Pons (tissue), 1 donor: ENCODE measurements around the gene COL4A1.

Experiments
- DNase-seq: peaks from one replicate; pipeline ENCODE4 v3.0.0-alpha.2; 2016; ENCODE audit warnings: low spot score

The COL4A1 gene

GRCh38 chr13:110274687-110275086 is 32.3 kb downstream of the COL4A1 start:
- DNase-seq, result no peak

GRCh38 chr13:110273254-110273653 is 33.7 kb downstream of the COL4A1 start:
- DNase-seq, result no peak

GRCh38 chr13:110272651-110273050 is 34.3 kb downstream of the COL4A1 start:
- no peak for DNase-seq

GRCh38 chr13:110272227-110272626 is 34.7 kb downstream of the COL4A1 start:
- no peak for DNase-seq

GRCh38 chr13:110271313-110271712 is 35.6 kb downstream of the COL4A1 start:
- DNase-seq, result no peak

- no peak for DNase-seq
Measured at GRCh38 chr13:110270507-110270906, 36.5 kb downstream of the COL4A1 start.

GRCh38 chr13:110269509-110270185 is 37.3 kb downstream of the COL4A1 start:
- no peak for DNase-seq

- no peak for DNase-seq
Measured at GRCh38 chr13:110268576-110269185, 38.3 kb downstream of the COL4A1 start.

GRCh38 chr13:110268061-110268460 is 38.9 kb downstream of the COL4A1 start:
- no peak for DNase-seq

- no peak for DNase-seq
Measured at GRCh38 chr13:110266983-110267382, 40.0 kb downstream of the COL4A1 start.

GRCh38 chr13:110266431-110266809 is 40.5 kb downstream of the COL4A1 start:
- DNase-seq, result no peak

GRCh38 chr13:110265682-110266430 is 41.1 kb downstream of the COL4A1 start:
- no peak for DNase-seq

- DNase-seq, result no peak
Measured at GRCh38 chr13:110265341-110265681, 41.6 kb downstream of the COL4A1 start.

GRCh38 chr13:110264685-110265275 is 42.2 kb downstream of the COL4A1 start:
- DNase-seq, result no peak

- no peak for DNase-seq
Measured at GRCh38 chr13:110263888-110264287, 43.1 kb downstream of the COL4A1 start.

GRCh38 chr13:110263404-110263803 is 43.6 kb downstream of the COL4A1 start:
- DNase-seq, result no peak

- no peak for DNase-seq
Measured at GRCh38 chr13:110262508-110263291, 44.3 kb downstream of the COL4A1 start.

- no peak for DNase-seq
Measured at GRCh38 chr13:110262082-110262436, 44.9 kb downstream of the COL4A1 start.

GRCh38 chr13:110261166-110262081 is 45.5 kb downstream of the COL4A1 start:
- no peak for DNase-seq

GRCh38 chr13:110259651-110260050 is 47.3 kb downstream of the COL4A1 start:
- no peak for DNase-seq
